SK-N-SH treated with all-trans-retinoic acid at 6 μM for 48 hours (cell line): ENCODE results near the gene MATK.

Experiments
- ARNTL ChIP-seq: fragments of 450-650 bp; formaldehyde crosslinking; IDR thresholded peaks from 2 replicates; pipeline ENCODE4 v1.5.0; 2020; ENCODE audit warnings: low read depth, mild to moderate bottlenecking, moderate library complexity, borderline replicate concordance
- BACH2 ChIP-seq: fragments of 250-450 bp; sonication (Bioruptor Pico); IDR thresholded peaks from 2 replicates; pipeline ENCODE4 v1.9.0; 2021; ENCODE audit warnings: mild to moderate bottlenecking, borderline replicate concordance
- GLIS3 ChIP-seq: fragments of 250-450 bp; sonication (Bioruptor Pico); IDR thresholded peaks from 2 replicates; pipeline ENCODE4 v1.5.0; 2020; ENCODE audit warnings: mild to moderate bottlenecking, moderate library complexity
- OSR1 ChIP-seq: fragments of 250-450 bp; sonication (Bioruptor Pico); IDR thresholded peaks from 2 replicates; pipeline ENCODE4 v1.8.0; 2022; ENCODE audit warnings: moderate library complexity, mild to moderate bottlenecking, inconsistent platforms
- PATZ1 ChIP-seq: fragments of 250-450 bp; sonication (Bioruptor Pico); IDR thresholded peaks from 2 replicates; pipeline ENCODE4 v1.8.0; 2020; ENCODE audit warnings: mild to moderate bottlenecking, moderate library complexity, borderline replicate concordance
- POU6F1 ChIP-seq: fragments of 250-450 bp; sonication (Bioruptor Pico); IDR thresholded peaks from 2 replicates; pipeline ENCODE4 v1.8.0; 2021; ENCODE audit warnings: low read depth, mild to moderate bottlenecking, moderate library complexity, borderline replicate concordance
- PPARA ChIP-seq: fragments of 250-450 bp; sonication (Bioruptor Pico); IDR thresholded peaks from 2 replicates; pipeline ENCODE4 v1.5.0; 2020; ENCODE audit warnings: mild to moderate bottlenecking, borderline replicate concordance
- RARB ChIP-seq: fragments of 250-450 bp; sonication (Bioruptor Pico); IDR thresholded peaks from 2 replicates; pipeline ENCODE4 v1.8.0; 2021; ENCODE audit warnings: mild to moderate bottlenecking, moderate library complexity
- TSHZ2 ChIP-seq: fragments of 250-450 bp; sonication (Bioruptor Pico); IDR thresholded peaks from 2 replicates; pipeline ENCODE4 v1.5.0; 2020; ENCODE audit warnings: mild to moderate bottlenecking, moderate library complexity
- ZC3H10 ChIP-seq: fragments of 250-450 bp; sonication (Bioruptor Pico); IDR thresholded peaks from 2 replicates; pipeline ENCODE4 v1.5.1; 2021; ENCODE audit warnings: mild to moderate bottlenecking, moderate library complexity
- ZFP3 ChIP-seq: fragments of 250-450 bp; sonication (Bioruptor Pico); IDR thresholded peaks from 2 replicates; pipeline ENCODE4 v1.5.0; 2020; ENCODE audit warnings: mild to moderate bottlenecking, moderate library complexity
- ZFP30 ChIP-seq: fragments of 450-650 bp; formaldehyde crosslinking; IDR thresholded peaks from 2 replicates; pipeline ENCODE4 v1.5.0; 2022; ENCODE audit warnings: mild to moderate bottlenecking, moderate library complexity
- ZNF70 ChIP-seq: fragments of 450-650 bp; formaldehyde crosslinking; IDR thresholded peaks from 2 replicates; pipeline ENCODE4 v1.5.0; 2020; ENCODE audit warnings: mild to moderate bottlenecking, moderate library complexity

- no peak for TF ChIP-seq TSHZ2 (CRISPR knock-in tag)
- no peak for TF ChIP-seq GLIS3 (CRISPR knock-in tag)
- no peak for TF ChIP-seq RARB (CRISPR knock-in tag)
- TF ChIP-seq ZNF70 = no peak
- TF ChIP-seq ARNTL (CRISPR knock-in tag) = no peak
- TF ChIP-seq ZFP30 (CRISPR knock-in tag) = no peak
- no peak for TF ChIP-seq ZC3H10
- no peak for TF ChIP-seq PPARA (CRISPR knock-in tag)
- no peak for TF ChIP-seq PATZ1 (CRISPR knock-in tag)
- no peak for TF ChIP-seq BACH2 (CRISPR knock-in tag)
- TF ChIP-seq OSR1 (CRISPR knock-in tag) = no peak
- no peak for TF ChIP-seq ZFP3
- no peak for TF ChIP-seq POU6F1
Measured at GRCh38 chr19:3761382-3762129, 24.6 kb downstream of the MATK start, which contains the start of gene APBA3.
